NCI-H748 (cell line): ENCODE results near the gene S100Z.
A peak's percentile ranks its signal among the peaks of the same experiment; 100 is the strongest.
"Not testable (repeated sequence)": the region's sequence is repeated elsewhere in the genome, so short reads cannot be mapped to it uniquely, and the experiment has no call there.

Experiments used
- DNase-seq: peaks from one replicate; lab custom pipeline; 2025; ENCODE audit not compliant: unreplicated experiment; lab: John Stamatoyannopoulos, UW

S100Z gene

GRCh38 chr5:76849419-76850291 is at the start of gene S100Z:
TSS of gene S100Z (plus strand) at chr5:76850014. CDS start at chr5:76875360, 25,346 bp downstream.
- DNase-seq = no peak

GRCh38 chr5:76800579-76800978 is 49.2 kb upstream of the S100Z start:
- DNase-seq = no peak

GRCh38 chr5:76801159-76801802 is 48.5 kb upstream of the S100Z start:
- no peak for DNase-seq

- DNase-seq = no peak
Measured at GRCh38 chr5:76801803-76802195, 48.0 kb upstream of the S100Z start.

- no peak for DNase-seq
Measured at GRCh38 chr5:76804266-76804665, 45.5 kb upstream of the S100Z start.

DNA sequence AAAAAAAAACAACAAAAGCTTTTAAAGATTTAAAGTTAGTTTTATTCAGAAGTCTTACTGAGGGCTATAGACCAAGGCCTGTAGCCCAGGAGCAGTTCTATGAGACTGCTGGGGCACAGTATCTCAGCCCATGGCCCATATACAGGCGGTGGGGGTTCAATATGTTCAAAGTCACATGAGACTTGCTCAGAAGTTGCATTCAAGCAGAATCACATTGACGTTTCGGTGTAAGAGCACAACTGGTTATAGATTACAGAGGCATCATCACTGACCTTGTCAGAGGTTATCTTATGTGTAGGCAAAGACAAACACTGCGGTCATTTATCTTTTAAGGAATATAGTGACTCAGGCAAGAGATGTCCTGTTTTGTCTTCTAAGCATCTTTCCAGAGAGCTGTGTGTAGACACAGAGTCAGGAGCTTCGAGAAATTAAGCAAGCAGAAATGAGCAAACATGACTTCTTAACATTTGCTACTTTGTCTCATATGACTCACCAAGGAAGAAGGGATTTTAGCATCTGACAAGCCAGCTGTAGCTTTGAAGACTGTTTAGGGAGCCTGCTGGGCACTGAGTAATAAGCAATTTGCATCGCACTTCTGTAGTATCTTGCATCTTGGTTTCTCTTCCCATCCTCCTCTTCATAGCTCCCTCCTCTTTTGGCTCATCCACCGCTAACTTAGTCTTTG is 43.9 kb upstream of the S100Z start:
- DNase-seq = no peak

GRCh38 chr5:76807296-76807695 is 42.5 kb upstream of the S100Z start:
- DNase-seq = no peak

GRCh38 chr5:76808141-76808691 is 41.6 kb upstream of the S100Z start:
- peak; percentile 58 for DNase-seq

DNA sequence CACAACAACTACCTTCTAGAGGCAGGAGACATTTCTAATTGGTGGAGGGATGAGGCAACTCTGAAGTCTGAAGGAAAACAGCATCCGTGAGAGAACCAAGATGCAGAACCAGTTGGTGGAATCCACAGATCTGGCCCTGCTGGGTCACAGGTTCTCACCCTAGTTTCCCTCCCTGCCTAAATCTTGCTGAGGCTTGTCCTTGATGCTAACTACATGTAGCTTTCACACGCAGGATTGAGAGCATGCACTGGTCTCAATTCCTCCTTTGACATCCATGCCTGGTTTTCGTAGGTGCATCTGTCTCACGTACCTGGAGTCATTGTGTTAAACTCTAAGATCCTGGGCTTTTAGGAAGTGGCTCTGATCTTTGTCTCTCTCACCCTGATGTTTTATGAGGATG is 40.7 kb upstream of the S100Z start:
- no peak for DNase-seq

- DNase-seq = no peak
Measured at GRCh38 chr5:76810236-76810635, 39.6 kb upstream of the S100Z start.

DNA sequence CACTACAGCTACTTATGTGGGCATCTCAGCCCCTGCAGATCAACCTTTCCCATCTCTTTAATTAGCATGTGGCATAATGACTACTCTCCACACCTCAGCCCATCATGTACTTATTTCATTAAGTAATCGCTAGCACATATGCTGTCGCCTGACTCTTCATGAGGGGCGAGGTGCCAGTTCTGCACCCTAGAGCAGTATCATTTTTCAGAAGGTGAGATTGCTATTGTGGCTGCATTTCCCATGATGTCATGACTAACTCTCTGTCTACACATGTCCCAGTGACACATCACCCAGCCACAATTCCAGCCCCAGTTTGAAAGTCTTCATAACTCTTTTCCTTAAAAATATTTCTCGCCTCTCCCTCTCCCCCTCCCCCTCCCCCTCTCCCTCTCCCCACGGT is 38.6 kb upstream of the S100Z start:
- peak; percentile 8 for DNase-seq

GRCh38 chr5:76812209-76812608 is 37.6 kb upstream of the S100Z start:
- not testable (repeated sequence) for DNase-seq

- DNase-seq = no peak
Measured at GRCh38 chr5:76813982-76814562, 35.7 kb upstream of the S100Z start.

GRCh38 chr5:76816110-76816831 is 33.5 kb upstream of the S100Z start:
- no peak for DNase-seq

GRCh38 chr5:76818844-76819831 is 30.7 kb upstream of the S100Z start, which contains the start of gene F2RL1:
TSS of gene F2RL1 (plus strand) at chr5:76819030. CDS start at chr5:76819183, 153 bp downstream.
- DNase-seq = peak; percentile 92

DNA sequence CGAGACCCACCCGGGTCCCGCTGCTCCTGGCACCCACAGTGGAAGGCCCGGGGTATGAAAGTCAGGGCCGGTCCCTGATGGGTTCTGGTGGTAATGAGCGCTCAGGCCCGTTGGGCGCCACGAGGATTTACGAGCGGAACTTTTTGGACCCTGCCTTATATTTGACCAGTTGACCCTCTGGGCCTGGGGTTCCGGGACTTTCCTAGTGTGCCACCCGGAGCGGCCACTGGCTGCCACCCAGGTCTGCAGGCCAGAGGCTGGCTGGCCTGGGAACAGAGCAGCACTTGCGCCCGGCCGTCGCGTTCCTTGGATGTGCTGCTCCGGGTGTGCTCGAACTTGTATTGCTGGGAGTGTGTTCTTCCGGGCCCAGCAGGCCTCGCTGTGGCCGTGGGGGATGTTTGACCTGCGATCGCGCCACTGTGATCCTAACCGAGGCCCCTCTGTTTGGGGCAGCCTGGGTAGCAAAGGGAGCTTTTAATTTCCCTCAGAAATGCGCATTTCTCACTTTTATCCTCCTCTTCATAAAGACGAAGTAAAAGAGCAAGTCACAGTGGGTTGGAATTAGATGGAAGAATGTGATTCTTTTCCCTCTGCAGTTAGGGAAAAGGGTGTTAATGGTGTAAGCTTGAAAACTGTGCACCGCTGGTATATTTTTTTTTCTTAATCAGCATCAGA is 29.8 kb upstream of the S100Z start:
- DNase-seq = no peak

DNA sequence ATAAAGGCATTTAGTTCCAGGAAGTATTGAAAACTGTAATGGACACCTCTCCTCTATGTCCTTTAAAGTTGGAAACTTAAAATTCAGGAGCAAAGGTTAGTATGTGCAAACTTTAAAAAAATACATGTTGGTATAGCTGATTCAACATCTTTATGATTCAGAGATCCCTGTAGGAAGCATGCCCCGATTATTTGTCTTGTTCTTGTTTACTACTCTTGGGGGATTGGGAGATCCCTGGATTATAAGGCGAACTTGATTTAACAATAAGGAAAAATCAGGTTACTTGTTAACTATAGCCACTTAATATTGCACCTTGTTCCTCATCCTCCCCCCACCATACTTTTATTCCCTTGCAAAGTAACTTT is 29.3 kb upstream of the S100Z start:
- no peak for DNase-seq

DNA sequence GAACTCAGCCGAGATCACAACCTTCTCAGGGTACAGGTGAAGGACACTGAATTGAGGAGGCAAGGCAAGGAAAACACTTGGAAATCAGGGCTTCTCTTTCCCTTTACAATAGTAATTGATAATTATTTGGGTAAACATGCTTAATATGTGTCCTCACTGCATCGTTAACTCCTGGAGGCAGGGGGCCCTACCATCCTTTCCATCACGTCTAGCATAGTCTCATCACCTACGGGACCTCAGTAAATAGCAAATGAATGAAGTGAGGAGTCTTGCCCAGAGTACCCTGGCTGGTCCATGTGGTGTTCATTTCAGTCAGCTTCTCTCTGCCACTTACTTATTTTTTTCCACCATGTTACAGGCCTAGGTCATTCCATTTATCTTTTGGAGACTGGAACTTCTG is 28.7 kb upstream of the S100Z start:
- DNase-seq = peak; percentile 9
